ENCODE data around the gene MEIS3.
"Not testable (repeated sequence)": the region's sequence is repeated elsewhere in the genome, so short reads cannot be mapped to it uniquely, and the experiment has no call there.

The MEIS3 gene

GRCh38 chr19:47414469-47414868 is 4.9 kb downstream of the MEIS3 start:
- DNase-seq = no peak

GRCh38 chr19:47413941-47414340 is 5.4 kb downstream of the MEIS3 start:
- no peak for DNase-seq

- not testable (repeated sequence) for DNase-seq
Measured at GRCh38 chr19:47411696-47412095, 7.6 kb downstream of the MEIS3 start.

GRCh38 chr19:47411101-47411500 is 8.2 kb downstream of the MEIS3 start:
- DNase-seq = no peak

- DNase-seq = no peak
Measured at GRCh38 chr19:47408156-47408938, 11.0 kb downstream of the MEIS3 start.

- no peak for DNase-seq
Measured at GRCh38 chr19:47407417-47407774, 11.9 kb downstream of the MEIS3 start.

- DNase-seq = no peak
Measured at GRCh38 chr19:47406711-47407416, 12.5 kb downstream of the MEIS3 start.

GRCh38 chr19:47405854-47406417 is 13.4 kb downstream of the MEIS3 start:
- DNase-seq = no peak

- no peak for DNase-seq
Measured at GRCh38 chr19:47405197-47405550, 14.2 kb downstream of the MEIS3 start.

GRCh38 chr19:47404334-47405196 is 14.8 kb downstream of the MEIS3 start:
- DNase-seq = no peak

- no peak for DNase-seq
Measured at GRCh38 chr19:47402504-47402903, 16.8 kb downstream of the MEIS3 start.

- no peak for DNase-seq
Measured at GRCh38 chr19:47398707-47399597, 20.4 kb downstream of the MEIS3 start.

GRCh38 chr19:47391510-47392223 is 27.7 kb downstream of the MEIS3 start:
- peak; percentile 83 for DNase-seq

GRCh38 chr19:47390533-47391488 is 28.5 kb downstream of the MEIS3 start:
- no peak for DNase-seq

GRCh38 chr19:47389150-47389556 is 30.2 kb downstream of the MEIS3 start:
- DNase-seq = no peak

- not testable (repeated sequence) for DNase-seq
Measured at GRCh38 chr19:47388721-47389120, 30.6 kb downstream of the MEIS3 start.

- not testable (repeated sequence) for DNase-seq
Measured at GRCh38 chr19:47387623-47388022, 31.7 kb downstream of the MEIS3 start.

- DNase-seq = not testable (repeated sequence)
Measured at GRCh38 chr19:47386582-47386981, 32.7 kb downstream of the MEIS3 start.

- DNase-seq = not testable (repeated sequence)
Measured at GRCh38 chr19:47384533-47384932, 34.8 kb downstream of the MEIS3 start.

GRCh38 chr19:47383890-47384289 is 35.4 kb downstream of the MEIS3 start:
- DNase-seq = not testable (repeated sequence)
